ENCODE results near the gene IGFBP6.
A peak's percentile ranks its signal among the peaks of the same experiment; 100 is the strongest.
"Not testable (repeated sequence)": the region's sequence is repeated elsewhere in the genome, so short reads cannot be mapped to it uniquely, and the experiment has no call there.

Gene IGFBP6

DNA sequence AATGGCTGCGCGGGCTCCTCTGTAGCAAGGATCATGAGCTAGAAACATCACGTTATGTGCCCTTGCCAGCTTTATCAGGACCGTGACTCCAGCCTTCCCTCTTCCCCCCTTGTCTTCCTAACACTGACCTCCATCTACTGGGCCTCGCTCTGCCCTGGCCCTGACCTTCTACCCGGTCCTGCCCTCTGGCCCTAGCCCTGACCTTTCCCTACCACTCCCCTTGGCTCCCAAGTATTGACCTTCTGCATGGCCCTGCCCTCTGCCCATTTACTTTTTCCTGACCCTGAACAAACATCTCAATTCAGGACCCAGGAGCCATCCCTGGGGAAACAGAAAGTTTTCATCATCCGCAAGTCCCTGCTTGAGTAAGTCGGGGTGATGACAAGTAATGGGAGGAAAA is 7.8 kb downstream of the IGFBP6 start:
- Histone ChIP-seq H3K9me3 (no peaks in the 10 kb centered on the region), H3K27me3 (no peaks in the 10 kb centered on the region), H3K36me3 (peaks cover 20 to 23% (median 22%) of the 10 kb centered on the region in 3 donors), H3K4me1 (peaks cover 4 to 45% (median 20%) of the 10 kb centered on the region in 4 donors), H3K4me3 (no peak overlapping the region), H3K27ac (peak overlapping the region; percentile 20 to 61)
- no peak for TF ChIP-seq CTCF (IDR thresholded peaks at IDR 0.05)
- no peak for DNase-seq
- intact Hi-C loops (cut with DNase I; ENCODE audit: low total_unique reads): no loop called here

- no peak for DNase-seq
- peaks cover 14 to 16% (median 16%) of the 10 kb centered on the region in 3 donors for H3K36me3 ChIP-seq
- H3K27me3 ChIP-seq: no peaks in the 10 kb centered on the region
- TF ChIP-seq CTCF (IDR thresholded peaks at IDR 0.05): no peak
- no peaks in the 10 kb centered on the region for H3K9me3 ChIP-seq
- peaks cover 4 to 39% (median 17%) of the 10 kb centered on the region in 4 donors for H3K4me1 ChIP-seq
- intact Hi-C loops (cut with DNase I; ENCODE audit: low total_unique reads): no loop called here
- no peak overlapping the region for H3K4me3 ChIP-seq
- peak overlapping the region; percentile 57 to 61 for H3K27ac ChIP-seq
Observed at GRCh38 chr12:53105712-53106439, 8.4 kb downstream of the IGFBP6 start.

DNA sequence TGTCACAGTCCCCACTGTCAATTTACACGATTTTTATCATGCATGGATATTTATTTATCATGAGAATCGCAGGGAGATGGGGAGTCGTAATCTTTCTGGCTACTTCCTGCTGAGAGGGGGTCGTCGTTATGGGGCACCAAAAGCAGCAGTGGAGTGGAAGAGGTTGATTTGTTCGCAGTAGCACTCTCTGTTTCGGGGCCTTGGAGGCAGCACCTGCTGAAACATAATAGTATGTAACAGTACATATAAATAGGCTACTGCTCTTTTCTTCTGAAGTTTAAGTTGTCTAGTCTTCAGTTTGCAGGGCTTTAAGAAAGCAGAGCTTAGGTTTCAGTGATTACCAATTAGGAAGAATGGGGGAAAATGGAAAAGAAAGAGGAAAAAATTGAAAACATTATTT is 9.7 kb downstream of the IGFBP6 start:
- peaks cover 3 to 4% (median 3%) of the 10 kb centered on the region in 3 donors for H3K36me3 ChIP-seq
- no peaks in the 10 kb centered on the region for H3K9me3 ChIP-seq
- H3K4me3 ChIP-seq: no peak overlapping the region
- peaks cover 4 to 38% (median 17%) of the 10 kb centered on the region in 4 donors for H3K4me1 ChIP-seq
- intact Hi-C loops (cut with DNase I; ENCODE audit: low total_unique reads): no loop called here
- DNase-seq: no peak
- peak overlapping the region; percentile 57 to 61 for H3K27ac ChIP-seq
- H3K27me3 ChIP-seq: no peaks in the 10 kb centered on the region
- no peak for TF ChIP-seq CTCF (IDR thresholded peaks at IDR 0.05)

DNA sequence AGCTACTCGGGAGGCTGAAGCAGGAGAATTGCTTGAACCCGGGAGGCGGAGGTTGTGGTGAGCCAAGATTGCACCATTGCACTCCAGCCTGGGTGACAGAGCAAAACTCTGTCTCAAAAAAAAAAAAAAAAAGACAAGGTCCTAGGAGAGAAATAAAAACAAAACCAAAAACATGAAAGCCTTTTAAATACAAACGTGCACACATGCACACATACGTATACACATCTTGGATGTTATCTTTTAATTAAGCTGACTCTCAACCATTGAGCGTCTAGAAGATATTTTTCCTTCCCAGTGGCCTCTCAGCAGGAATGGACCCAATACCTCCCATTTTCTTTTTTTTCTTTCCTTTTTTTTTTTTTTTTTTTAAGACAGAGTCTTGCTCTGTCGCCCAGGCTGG is 15.0 kb downstream of the IGFBP6 start:
- peaks cover 0 to 45% (median 13%) of the 10 kb centered on the region in 4 donors for H3K4me1 ChIP-seq
- H3K9me3 ChIP-seq; H3K27me3 ChIP-seq; H3K4me3 ChIP-seq; intact Hi-C loops (cut with DNase I; ENCODE audit: low total_unique reads); DNase-seq; H3K27ac ChIP-seq; H3K36me3 ChIP-seq: not testable (repeated sequence)

GRCh38 chr12:53113136-53113705 is 15.8 kb downstream of the IGFBP6 start:
- TF ChIP-seq CTCF (IDR thresholded peaks at IDR 0.05): no peak
- H3K27ac ChIP-seq: peak overlapping the region; percentile 2 to 80
- no peak for DNase-seq
- H3K27me3 ChIP-seq: no peaks in the 10 kb centered on the region
- intact Hi-C loops (cut with DNase I; ENCODE audit: low total_unique reads): no loop called here
- H3K36me3 ChIP-seq: no peaks in the 10 kb centered on the region
- H3K9me3 ChIP-seq: no peaks in the 10 kb centered on the region
- H3K4me3 ChIP-seq: no peak overlapping the region
- peaks cover 0 to 44% (median 12%) of the 10 kb centered on the region in 4 donors for H3K4me1 ChIP-seq

DNA sequence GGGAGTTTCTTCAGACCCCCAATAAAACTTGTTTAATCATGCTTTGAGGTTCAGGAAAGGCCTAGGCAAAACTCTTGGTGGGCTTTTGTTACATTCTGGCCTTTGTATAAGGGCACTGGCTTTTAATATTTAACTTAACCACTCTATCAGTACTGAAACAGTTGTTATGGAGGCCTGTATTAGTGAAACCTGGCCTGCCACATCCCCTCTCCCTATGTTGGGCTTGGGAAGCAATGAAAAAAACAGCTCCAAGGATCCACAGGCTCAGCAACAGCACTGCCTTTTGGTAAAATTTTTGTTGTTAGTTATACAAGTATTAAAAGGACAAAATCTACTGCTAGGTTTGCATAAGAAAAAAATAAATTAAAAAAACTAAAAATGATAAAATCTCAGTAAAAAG is 16.5 kb downstream of the IGFBP6 start:
- no peak overlapping the region for H3K4me3 ChIP-seq
- H3K4me1 ChIP-seq: peaks cover 0 to 37% (median 12%) of the 10 kb centered on the region in 4 donors
- H3K27me3 ChIP-seq: no peaks in the 10 kb centered on the region
- intact Hi-C loops (cut with DNase I; ENCODE audit: low total_unique reads): no loop called here
- H3K27ac ChIP-seq: peak overlapping the region; percentile 78 to 80
- no peak for TF ChIP-seq CTCF (IDR thresholded peaks at IDR 0.05)
- DNase-seq: no peak
- no peaks in the 10 kb centered on the region for H3K9me3 ChIP-seq
- H3K36me3 ChIP-seq: no peaks in the 10 kb centered on the region
